C4-2B (cell line): Measurements from ENCODE around the gene ZBTB8B.

Experiments
- ZFX ChIP-seq: fragments of 450-650 bp; IDR thresholded peaks from 2 replicates; pipeline ENCODE4 v1.6.1; 2017
- TF ChIP-seq, protein P1 (sequence below): fragments of 450-650 bp; conservative IDR thresholded peaks from 2 replicates; pipeline ENCODE4 v1.5.1; 2017; ENCODE audit warnings: mild to moderate bottlenecking

DNA sequence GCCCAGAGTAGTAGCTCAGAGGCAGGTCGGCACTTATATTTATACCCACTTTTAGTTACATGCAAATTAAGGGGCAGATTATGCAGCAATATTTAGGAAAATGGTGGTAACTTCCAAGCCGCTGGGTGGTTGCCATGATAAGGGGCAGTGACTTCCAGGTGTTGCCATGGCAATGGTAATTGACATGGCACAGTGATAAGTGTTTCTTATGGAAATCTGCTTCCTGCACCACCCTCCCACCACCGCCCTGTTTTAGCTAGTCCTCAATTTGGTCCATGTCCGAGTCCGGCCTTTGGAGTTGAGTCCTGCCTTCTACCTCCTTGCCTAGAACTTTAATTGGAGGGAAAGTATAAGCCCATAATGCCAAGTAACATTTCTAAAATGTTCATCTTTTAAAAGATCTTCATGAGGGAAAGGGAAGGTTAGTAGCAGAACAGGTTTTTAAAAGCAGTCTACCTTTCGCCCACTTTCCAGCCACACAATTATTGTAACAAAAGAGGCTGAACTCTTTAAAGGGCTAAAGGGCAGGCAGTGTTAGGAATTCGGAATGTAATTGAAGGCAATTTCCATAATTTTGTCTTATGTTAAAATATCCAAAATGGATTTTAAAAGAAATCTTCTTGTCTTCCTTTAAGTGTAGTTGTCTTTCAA, 21.7 kb downstream of the ZBTB8B start:
- TF ChIP-seq, protein P1, sequence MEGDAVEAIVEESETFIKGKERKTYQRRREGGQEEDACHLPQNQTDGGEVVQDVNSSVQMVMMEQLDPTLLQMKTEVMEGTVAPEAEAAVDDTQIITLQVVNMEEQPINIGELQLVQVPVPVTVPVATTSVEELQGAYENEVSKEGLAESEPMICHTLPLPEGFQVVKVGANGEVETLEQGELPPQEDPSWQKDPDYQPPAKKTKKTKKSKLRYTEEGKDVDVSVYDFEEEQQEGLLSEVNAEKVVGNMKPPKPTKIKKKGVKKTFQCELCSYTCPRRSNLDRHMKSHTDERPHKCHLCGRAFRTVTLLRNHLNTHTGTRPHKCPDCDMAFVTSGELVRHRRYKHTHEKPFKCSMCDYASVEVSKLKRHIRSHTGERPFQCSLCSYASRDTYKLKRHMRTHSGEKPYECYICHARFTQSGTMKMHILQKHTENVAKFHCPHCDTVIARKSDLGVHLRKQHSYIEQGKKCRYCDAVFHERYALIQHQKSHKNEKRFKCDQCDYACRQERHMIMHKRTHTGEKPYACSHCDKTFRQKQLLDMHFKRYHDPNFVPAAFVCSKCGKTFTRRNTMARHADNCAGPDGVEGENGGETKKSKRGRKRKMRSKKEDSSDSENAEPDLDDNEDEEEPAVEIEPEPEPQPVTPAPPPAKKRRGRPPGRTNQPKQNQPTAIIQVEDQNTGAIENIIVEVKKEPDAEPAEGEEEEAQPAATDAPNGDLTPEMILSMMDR = no peak
- TF ChIP-seq ZFX = no peak
